HepG2 (cell line): ENCODE results near the gene USP2.

Experiments used
- CC2D1A ChIP-seq: sonication (generic); formaldehyde crosslinking; IDR thresholded peaks from 2 replicates; pipeline ENCODE4 v1.8.1; 2023; ENCODE audit warnings: mild to moderate bottlenecking, missing genetic modification reagents
- EP300 ChIP-seq, 3 experiments: sonication (generic) in 1 of 3; formaldehyde crosslinking in 1 of 3; IDR thresholded peaks; 2 replicates each; pipeline versions ENCODE4 v1.5.1 to v1.6.1; 2011 to 2020; ENCODE audit warnings: low read depth in 2 of 3, low read length in 2 of 3, borderline replicate concordance in 1 of 3, improper control_type of control experiment in 1 of 3, mild to moderate bottlenecking in 1 of 3, missing genetic modification reagents in 1 of 3, moderate library complexity in 1 of 3
- EZH2 ChIP-seq: conservative IDR thresholded peaks from 2 replicates; pipeline ENCODE4 v1.6.1; 2012; ENCODE audit warnings: mild to moderate bottlenecking, low read depth, low read length, moderate library complexity
- GTF2F1 ChIP-seq: fragments of 150-350 bp; IDR thresholded peaks from 2 replicates; pipeline ENCODE4 v1.6.1; 2014; ENCODE audit warnings: low read length
- MYC ChIP-seq: sonication (generic); formaldehyde crosslinking; IDR thresholded peaks from 2 replicates; pipeline ENCODE4 v1.9.0; 2021; ENCODE audit warnings: missing genetic modification reagents, borderline replicate concordance
- SP1 ChIP-seq, 2 experiments: fragments of 450-650 bp in 1 of 2; sonication (generic) in 1 of 2; formaldehyde crosslinking in 1 of 2; IDR thresholded peaks; 2 replicates each; pipeline versions ENCODE4 v1.4.0 to v1.6.1; 2016 to 2020; ENCODE audit warnings: missing genetic modification reagents in 1 of 2
- XRCC5 ChIP-seq: fragments of 200-400 bp; formaldehyde crosslinking; optimal IDR thresholded peaks from 2 replicates; pipeline ENCODE3; 2017; ENCODE audit warnings: mild to moderate bottlenecking, low read length
- ZNF180 ChIP-seq: sonication (generic); formaldehyde crosslinking; IDR thresholded peaks from 2 replicates; pipeline ENCODE4 v1.4.0; 2020; ENCODE audit warnings: low read depth, missing genetic modification reagents, borderline replicate concordance
- TF ChIP-seq, protein P1 (sequence below): sonication (generic); formaldehyde crosslinking; IDR thresholded peaks from 2 replicates; pipeline ENCODE4 v1.5.0; 2020; ENCODE audit warnings: mild to moderate bottlenecking, missing genetic modification reagents, moderate library complexity
- TF ChIP-seq, protein P2 (sequence below): IDR thresholded peaks from 2 replicates; pipeline ENCODE4 v1.6.1; 2012; ENCODE audit warnings: inconsistent platforms
- TF ChIP-seq, protein P3 (sequence below): sonication (generic); formaldehyde crosslinking; IDR thresholded peaks from 2 replicates; pipeline ENCODE4 v1.5.0; 2020; ENCODE audit warnings: mild to moderate bottlenecking, missing genetic modification reagents

DNA sequence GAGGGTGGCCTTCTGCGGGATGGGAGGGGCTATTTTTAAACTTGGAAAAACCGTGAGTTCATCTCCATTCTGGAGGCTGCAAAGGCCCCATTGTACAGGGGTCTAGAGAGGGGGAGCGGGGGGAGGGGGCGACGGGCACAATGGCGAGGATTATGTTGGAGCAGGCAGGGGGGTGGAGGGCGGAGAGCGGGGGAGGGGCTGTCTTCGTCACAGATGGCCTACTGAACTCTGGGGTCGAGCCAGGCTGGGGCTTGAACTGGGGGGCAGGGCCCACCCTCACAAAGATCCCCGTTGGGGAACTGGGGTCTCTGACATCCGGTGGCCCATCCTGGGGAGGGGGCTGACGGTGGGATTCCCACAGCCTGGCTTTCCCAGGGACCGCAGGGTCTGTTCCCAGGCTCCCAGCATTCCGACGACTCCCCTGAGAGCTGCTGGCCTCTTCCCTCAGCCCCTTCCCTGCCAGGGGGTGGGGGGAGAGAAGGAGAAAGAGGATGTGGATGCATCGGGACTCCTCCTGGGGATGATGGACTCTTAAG lies 61.2 kb downstream of the USP2 start:
- TF ChIP-seq, protein P1, sequence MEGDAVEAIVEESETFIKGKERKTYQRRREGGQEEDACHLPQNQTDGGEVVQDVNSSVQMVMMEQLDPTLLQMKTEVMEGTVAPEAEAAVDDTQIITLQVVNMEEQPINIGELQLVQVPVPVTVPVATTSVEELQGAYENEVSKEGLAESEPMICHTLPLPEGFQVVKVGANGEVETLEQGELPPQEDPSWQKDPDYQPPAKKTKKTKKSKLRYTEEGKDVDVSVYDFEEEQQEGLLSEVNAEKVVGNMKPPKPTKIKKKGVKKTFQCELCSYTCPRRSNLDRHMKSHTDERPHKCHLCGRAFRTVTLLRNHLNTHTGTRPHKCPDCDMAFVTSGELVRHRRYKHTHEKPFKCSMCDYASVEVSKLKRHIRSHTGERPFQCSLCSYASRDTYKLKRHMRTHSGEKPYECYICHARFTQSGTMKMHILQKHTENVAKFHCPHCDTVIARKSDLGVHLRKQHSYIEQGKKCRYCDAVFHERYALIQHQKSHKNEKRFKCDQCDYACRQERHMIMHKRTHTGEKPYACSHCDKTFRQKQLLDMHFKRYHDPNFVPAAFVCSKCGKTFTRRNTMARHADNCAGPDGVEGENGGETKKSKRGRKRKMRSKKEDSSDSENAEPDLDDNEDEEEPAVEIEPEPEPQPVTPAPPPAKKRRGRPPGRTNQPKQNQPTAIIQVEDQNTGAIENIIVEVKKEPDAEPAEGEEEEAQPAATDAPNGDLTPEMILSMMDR: no peak
- TF ChIP-seq CC2D1A (CRISPR knock-in tag) (no peak), ZNF180 (CRISPR knock-in tag) (no peak), EZH2 (no peak), GTF2F1 (no peak), EP300 (IDR thresholded peaks at IDR 0.05; ENCODE audit: low read depth in 2 of 2, low read length in 2 of 2) (no peak), EP300 (CRISPR knock-in tag; IDR thresholded peaks at IDR 0.05; ENCODE audit: borderline replicate concordance) (no peak), MYC (no peak), SP1 (IDR thresholded peaks at IDR 0.05) (no peak), SP1 (CRISPR knock-in tag; IDR thresholded peaks at IDR 0.05) (no peak), XRCC5 (no peak)
- TF ChIP-seq, protein P2, sequence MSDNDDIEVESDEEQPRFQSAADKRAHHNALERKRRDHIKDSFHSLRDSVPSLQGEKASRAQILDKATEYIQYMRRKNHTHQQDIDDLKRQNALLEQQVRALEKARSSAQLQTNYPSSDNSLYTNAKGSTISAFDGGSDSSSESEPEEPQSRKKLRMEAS: no peak
- TF ChIP-seq, protein P3, sequence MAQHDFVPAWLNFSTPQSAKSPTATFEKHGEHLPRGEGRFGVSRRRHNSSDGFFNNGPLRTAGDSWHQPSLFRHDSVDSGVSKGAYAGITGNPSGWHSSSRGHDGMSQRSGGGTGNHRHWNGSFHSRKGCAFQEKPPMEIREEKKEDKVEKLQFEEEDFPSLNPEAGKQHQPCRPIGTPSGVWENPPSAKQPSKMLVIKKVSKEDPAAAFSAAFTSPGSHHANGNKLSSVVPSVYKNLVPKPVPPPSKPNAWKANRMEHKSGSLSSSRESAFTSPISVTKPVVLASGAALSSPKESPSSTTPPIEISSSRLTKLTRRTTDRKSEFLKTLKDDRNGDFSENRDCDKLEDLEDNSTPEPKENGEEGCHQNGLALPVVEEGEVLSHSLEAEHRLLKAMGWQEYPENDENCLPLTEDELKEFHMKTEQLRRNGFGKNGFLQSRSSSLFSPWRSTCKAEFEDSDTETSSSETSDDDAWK (CRISPR knock-in tag): no peak
